Endothelial cell of umbilical vein (primary cell): Measurements from ENCODE around the gene LPP. TPM values are rescaled to one million over a fixed set of nuclear protein-coding genes. Genes with fewer than 3 reads are reported as not detected.

Experiments used
- BruUV-seq: library from RNA; stranded (reverse); fragments of 400-500 nt; replicated peaks from 2 replicates; lab custom pipeline; 2021; lab: Mats Ljungman, UMichigan
- CTCF ChIA-PET: fragments of 300-600, 350-600 bp; sonication (Branson Sonifier 250); formaldehyde crosslinking; loops from one replicate; lab custom pipeline; 2021; ENCODE audit warnings: antibody characterized with exemption, inconsistent platforms; lab: Charles Lee
- POLR2A ChIA-PET: fragments of 300-600, 350-600 bp; sonication (Branson Sonifier 250); formaldehyde crosslinking; loops from one replicate; lab custom pipeline; 2021; ENCODE audit warnings: antibody characterized with exemption, inconsistent platforms; lab: Charles Lee
- DNase-seq: peaks from one replicate; pipeline ENCODE4 v3.0.0-alpha.2; 2011; ENCODE audit warnings: low read depth, low spot score
- FAIRE-seq: peaks from 2 replicates; lab custom pipeline; 2011; peaks lifted over from hg19 to GRCh38; lab: Jason Lieb, UNC
- H2AFZ ChIP-seq: 2 replicates; pipeline ENCODE4 v1.6.0; 2012; ENCODE audit warnings: low read depth, low read length, control low read depth, inconsistent platforms
- H3K27ac ChIP-seq: 2 replicates; pipeline ENCODE4 v1.5.1; 2011; ENCODE audit warnings: low read depth, mild to moderate bottlenecking, control low read depth, low read length, moderate library complexity; ENCODE audit not compliant: insufficient read depth
- H3K27me3 ChIP-seq, 2 experiments: 2 replicates each; pipeline versions ENCODE4 v1.6.0 to v1.6.1; 2011; ENCODE audit warnings: low read length in 2 of 2, mixed read lengths in 1 of 2; ENCODE audit not compliant: control insufficient read depth in 2 of 2, insufficient read depth in 2 of 2
- H3K36me3 ChIP-seq, 2 experiments: 2 replicates in 1 of 2; 3 replicates in 1 of 2; pipeline ENCODE4 v1.5.1; 2011; ENCODE audit warnings: low read length in 2 of 2, mild to moderate bottlenecking in 1 of 2, moderate library complexity in 1 of 2; ENCODE audit not compliant: control insufficient read depth in 2 of 2, insufficient read depth in 2 of 2; ENCODE audit errors: extremely low read depth in 1 of 2
- H3K4me1 ChIP-seq: 3 replicates; pipeline ENCODE4 v1.5.1; 2011; ENCODE audit warnings: mild to moderate bottlenecking, low read length; ENCODE audit not compliant: control insufficient read depth, insufficient read depth; ENCODE audit errors: extremely low read depth
- H3K4me2 ChIP-seq: 2 replicates; pipeline ENCODE4 v1.6.1; 2011; ENCODE audit warnings: low read length, control low read depth, mixed read lengths; ENCODE audit not compliant: insufficient read depth
- H3K4me3 ChIP-seq, 3 experiments: fragments of 200-600 bp in 1 of 3; sonication (generic), shearing (Covaris generic) in 1 of 3; replicated peaks in 1 of 3; 2 replicates each; pipeline ENCODE4 v1.5.1; 2011 to 2016; ENCODE audit warnings: control low read depth in 3 of 3, low read length in 3 of 3, mild to moderate bottlenecking in 2 of 3, inconsistent platforms in 1 of 3, low read depth in 1 of 3, moderate library complexity in 1 of 3; ENCODE audit not compliant: insufficient read depth in 1 of 3
- H3K79me2 ChIP-seq: 2 replicates; pipeline ENCODE4 v1.6.0; 2012; ENCODE audit warnings: low read length, inconsistent platforms; ENCODE audit not compliant: control insufficient read depth, insufficient read depth
- H3K9ac ChIP-seq: replicated peaks from 2 replicates; pipeline ENCODE3; 2011; ENCODE audit warnings: low read length, control low read depth; ENCODE audit not compliant: insufficient read depth; ENCODE audit errors: extremely low read depth
- H3K9me1 ChIP-seq: replicated peaks from 3 replicates; pipeline ENCODE4 v1.6.0; 2011; ENCODE audit warnings: mild to moderate bottlenecking, low read length; ENCODE audit not compliant: control insufficient read depth, insufficient read depth; ENCODE audit errors: extremely low read depth
- H3K9me3 ChIP-seq: replicated peaks from 2 replicates; pipeline ENCODE4 v1.5.1; 2012; ENCODE audit warnings: low read length, inconsistent platforms; ENCODE audit not compliant: control insufficient read depth, insufficient read depth
- H4K20me1 ChIP-seq: replicated peaks from 2 replicates; pipeline ENCODE3; 2011; ENCODE audit warnings: mild to moderate bottlenecking, low read length; ENCODE audit not compliant: control insufficient read depth, insufficient read depth; ENCODE audit errors: extremely low read depth
- CTCF ChIP-seq, 2 donors: IDR thresholded peaks; 1 replicate in 1 of 2; 2 replicates in 1 of 2; pipeline ENCODE4 v1.5.1; 2011; ENCODE audit warnings: low read length in 2 of 2, mild to moderate bottlenecking in 2 of 2, moderate library complexity in 2 of 2, control low read depth in 1 of 2, inconsistent platforms in 1 of 2, low read depth in 1 of 2; ENCODE audit not compliant: insufficient read depth in 1 of 2; ENCODE audit errors: extremely low read depth in 1 of 2
- EZH2 ChIP-seq: IDR thresholded peaks from 2 replicates; pipeline ENCODE4 v1.6.1; 2012; ENCODE audit warnings: borderline replicate concordance, low read depth, mild to moderate bottlenecking, moderate library complexity, low read length, inconsistent platforms; ENCODE audit not compliant: severe bottlenecking
- FOS ChIP-seq: IDR thresholded peaks from 2 replicates; pipeline ENCODE4 v1.6.1; 2011; ENCODE audit warnings: mild to moderate bottlenecking, low read length, moderate library complexity, borderline replicate concordance; ENCODE audit not compliant: insufficient read depth
- GATA2 ChIP-seq: IDR thresholded peaks from 2 replicates; pipeline ENCODE4 v1.7.0; 2011; ENCODE audit warnings: low read depth, mild to moderate bottlenecking, moderate library complexity, mixed read lengths, low read length; ENCODE audit not compliant: insufficient read length, insufficient read depth
- JUN ChIP-seq: IDR thresholded peaks from 2 replicates; pipeline ENCODE4 v1.6.1; 2011; ENCODE audit warnings: borderline replicate concordance, low read depth; ENCODE audit not compliant: insufficient read length, insufficient read depth
- MAX ChIP-seq: IDR thresholded peaks from 2 replicates; pipeline ENCODE4 v1.6.1; 2011; ENCODE audit not compliant: insufficient read depth, insufficient read length
- MYC ChIP-seq: IDR thresholded peaks from one replicate; pipeline ENCODE4 v1.6.1; 2011; ENCODE audit warnings: mild to moderate bottlenecking, low read depth, low read length
- POLR2A ChIP-seq: IDR thresholded peaks from 2 replicates; pipeline ENCODE4 v1.6.1; 2012; ENCODE audit warnings: low read depth, mild to moderate bottlenecking, control low read depth, low read length
- POLR2AphosphoS5 ChIP-seq: IDR thresholded peaks from 2 replicates; pipeline ENCODE4 v1.6.1; 2012; ENCODE audit warnings: low read depth, mild to moderate bottlenecking, control low read depth, low read length, moderate library complexity; ENCODE audit not compliant: insufficient read depth
- dilution Hi-C: fragments of 300-500 bp; cut with MboI; formaldehyde crosslinking; loops from one replicate; pipeline ENCODE4 v1.15.0; 2019; ENCODE audit warnings: low sequenced_read_pairs; ENCODE audit not compliant: extremely low pct_ligation_motif_present
- intact Hi-C: fragments of 100-400 bp; cut with micrococcal nuclease; formaldehyde crosslinking; loops from one replicate; pipeline ENCODE4 v1.10.0; 2022
- polyA plus RNA-seq, 4 experiments: library from polyadenylated mRNA; depleted of rRNA in 3 of 4; stranded (reverse) in 3 of 4; unstranded in 1 of 4; fragments of >200 nt; gene quantifications; 2 replicates each; pipeline versions ENCODE4 v1.2.1 to v1.2.3, GENCODE V29; 2011 to 2012; ENCODE audit warnings: missing spikeins in 1 of 4
- total RNA-seq: library from RNA; stranded (reverse); gene quantifications from 2 replicates; pipeline ENCODE4 v1.2.3, GENCODE V29; 2021

Gene LPP
- total and polyA plus RNA-seq, 2 donors (not counting 3 experiments of a cell fraction or from before 2014, with no cell fraction given) = 16.9 to 153 TPM

GRCh38 chr3:188602111-188602510 is 448.2 kb downstream of the LPP start:
- Histone ChIP-seq H3K36me3 (no peaks in the 10 kb centered on the region), H3K9me3 (no peaks in the 10 kb centered on the region), H3K27ac (no peak overlapping the region), H3K9me1 (no peaks in the 10 kb centered on the region), H2AFZ (no peak overlapping the region), H4K20me1 (no peaks in the 10 kb centered on the region), H3K79me2 (no peaks in the 10 kb centered on the region), H3K4me3 (no peak overlapping the region), H3K27me3 (no peaks in the 10 kb centered on the region), H3K9ac (no peak overlapping the region), H3K4me1 (no peaks in the 10 kb centered on the region), H3K4me2 (no peak overlapping the region)
- dilution Hi-C loops (no loop called here), intact Hi-C loops (no loop called here)
- no peak for DNase-seq
- FAIRE-seq = no peak
- BruUV-seq = no TSS peak
- ChIA-PET POLR2A (no interaction called here), CTCF (interaction anchor here (0.6 to 0.7 kb wide), 3 partner anchors 8 to 105 kb away, joined by 3 read pairs; no protein-coding TSS in a partner anchor)
- no peak for TF ChIP-seq JUN
- no peak for TF ChIP-seq MYC
- TF ChIP-seq MAX = no peak
- TF ChIP-seq FOS = no peak
- no peak for TF ChIP-seq POLR2A
- no peak for TF ChIP-seq GATA2
- no peak for TF ChIP-seq EZH2
- no peak for TF ChIP-seq POLR2AphosphoS5
- no peak for TF ChIP-seq CTCF (IDR thresholded peaks at IDR 0.05; ENCODE audit: extremely low read depth in 1 of 2, insufficient read depth in 1 of 2, low read depth in 1 of 2, low read length in 2 of 2)
